COLO829 (cell line): ENCODE data around the gene HSD17B12.

ENCODE experiments used
- DNase-seq: peaks from one replicate; pipeline ENCODE4 v3.0.0; 2012; ENCODE audit warnings: low spot score

HSD17B12 gene

GRCh38 chr11:43688394-43688793 is 7.9 kb downstream of the HSD17B12 start:
- no peak for DNase-seq

GRCh38 chr11:43689167-43689566 is 8.6 kb downstream of the HSD17B12 start:
- DNase-seq = no peak

- DNase-seq = no peak
Observed at GRCh38 chr11:43690929-43691725, 10.6 kb downstream of the HSD17B12 start.

- no peak for DNase-seq
Observed at GRCh38 chr11:43691806-43692205, 11.3 kb downstream of the HSD17B12 start.

- DNase-seq = no peak
Observed at GRCh38 chr11:43693069-43693468, 12.5 kb downstream of the HSD17B12 start.

- DNase-seq = no peak
Observed at GRCh38 chr11:43693731-43694130, 13.2 kb downstream of the HSD17B12 start.

GRCh38 chr11:43694477-43694876 is 13.9 kb downstream of the HSD17B12 start:
- DNase-seq = no peak

GRCh38 chr11:43697679-43698078 is 17.1 kb downstream of the HSD17B12 start:
- DNase-seq = no peak

- DNase-seq = no peak
Observed at GRCh38 chr11:43699870-43700269, 19.3 kb downstream of the HSD17B12 start.

GRCh38 chr11:43706631-43707030 is 26.1 kb downstream of the HSD17B12 start:
- no peak for DNase-seq

GRCh38 chr11:43708776-43709175 is 28.2 kb downstream of the HSD17B12 start:
- no peak for DNase-seq

GRCh38 chr11:43709689-43710088 is 29.2 kb downstream of the HSD17B12 start:
- DNase-seq = no peak

GRCh38 chr11:43712676-43713075 is 32.1 kb downstream of the HSD17B12 start:
- no peak for DNase-seq

- DNase-seq = no peak
Observed at GRCh38 chr11:43718373-43718772, 37.8 kb downstream of the HSD17B12 start.

GRCh38 chr11:43723617-43724016 is 43.1 kb downstream of the HSD17B12 start:
- DNase-seq = no peak

- no peak for DNase-seq
Observed at GRCh38 chr11:43732225-43732624, 51.7 kb downstream of the HSD17B12 start.

GRCh38 chr11:43734256-43734655 is 53.7 kb downstream of the HSD17B12 start:
- no peak for DNase-seq

GRCh38 chr11:43735115-43735514 is 54.6 kb downstream of the HSD17B12 start:
- DNase-seq = no peak

- no peak for DNase-seq
Observed at GRCh38 chr11:43735961-43736360, 55.4 kb downstream of the HSD17B12 start.

- DNase-seq = peak; percentile 71
Observed at GRCh38 chr11:43736502-43737200, 56.1 kb downstream of the HSD17B12 start.

- no peak for DNase-seq
Observed at GRCh38 chr11:43737201-43737590, 56.7 kb downstream of the HSD17B12 start.

GRCh38 chr11:43738600-43739409 is 58.3 kb downstream of the HSD17B12 start:
- no peak for DNase-seq

GRCh38 chr11:43746670-43747069 is 66.1 kb downstream of the HSD17B12 start:
- DNase-seq = no peak
